ENCODE data around the gene IGSF9B.

Gene IGSF9B

GRCh38 chr11:133865466-133865865, 91.3 kb downstream of the IGSF9B start:
- Histone ChIP-seq H4K20me1 (ENCODE audit: insufficient read depth) (no peaks in the 10 kb centered on the region), H2AFZ (ENCODE audit: low read depth) (no peak overlapping the region), H3K4me2 (no peak overlapping the region), H3K36me3 (ENCODE audit: insufficient read depth) (no peaks in the 10 kb centered on the region), H3K27me3 (ENCODE audit: insufficient read depth, low read depth) (no peaks in the 10 kb centered on the region), H3K27ac (no peak overlapping the region), H3K4me3 (IDR thresholded peaks at IDR 0.05; ENCODE audit: insufficient read depth, low read depth, low read length) (no peak overlapping the region), H3K9ac (no peak overlapping the region), H3K4me1 (ENCODE audit: low read depth, poor library complexity, severe bottlenecking) (no peaks in the 10 kb centered on the region), H3K79me2 (ENCODE audit: insufficient read depth, low read depth) (no peaks in the 10 kb centered on the region)
- TF ChIP-seq CTCF (conservative IDR thresholded peaks at IDR 0.05; ENCODE audit: low read depth, low read length): no peak

GRCh38 chr11:133864756-133865155, 92.0 kb downstream of the IGSF9B start:
- no peaks in the 10 kb centered on the region for H3K4me1 ChIP-seq (ENCODE audit: low read depth, poor library complexity, severe bottlenecking)
- TF ChIP-seq CTCF (conservative IDR thresholded peaks at IDR 0.05; ENCODE audit: low read depth, low read length): no peak
- no peaks in the 10 kb centered on the region for H3K79me2 ChIP-seq (ENCODE audit: insufficient read depth, low read depth)
- H3K27me3 ChIP-seq (ENCODE audit: insufficient read depth, low read depth): no peaks in the 10 kb centered on the region
- H3K4me2 ChIP-seq: no peak overlapping the region
- no peak overlapping the region for H3K9ac ChIP-seq
- no peak overlapping the region for H3K4me3 ChIP-seq (IDR thresholded peaks at IDR 0.05; ENCODE audit: insufficient read depth, low read depth, low read length)
- H4K20me1 ChIP-seq (ENCODE audit: insufficient read depth): no peaks in the 10 kb centered on the region
- no peaks in the 10 kb centered on the region for H3K36me3 ChIP-seq (ENCODE audit: insufficient read depth)
- no peak overlapping the region for H3K27ac ChIP-seq
- no peak overlapping the region for H2AFZ ChIP-seq (ENCODE audit: low read depth)

GRCh38 chr11:133860151-133860550, 96.6 kb downstream of the IGSF9B start:
- no peak overlapping the region for H3K4me2 ChIP-seq
- H3K36me3 ChIP-seq (ENCODE audit: insufficient read depth): no peaks in the 10 kb centered on the region
- no peak overlapping the region for H3K4me3 ChIP-seq (IDR thresholded peaks at IDR 0.05; ENCODE audit: insufficient read depth, low read depth, low read length)
- no peak overlapping the region for H3K27ac ChIP-seq
- H3K4me1 ChIP-seq (ENCODE audit: low read depth, poor library complexity, severe bottlenecking): no peaks in the 10 kb centered on the region
- no peaks in the 10 kb centered on the region for H4K20me1 ChIP-seq (ENCODE audit: insufficient read depth)
- H3K9ac ChIP-seq: no peak overlapping the region
- no peaks in the 10 kb centered on the region for H3K27me3 ChIP-seq (ENCODE audit: insufficient read depth, low read depth)
- no peaks in the 10 kb centered on the region for H3K79me2 ChIP-seq (ENCODE audit: insufficient read depth, low read depth)
- no peak overlapping the region for H2AFZ ChIP-seq (ENCODE audit: low read depth)
- TF ChIP-seq CTCF (conservative IDR thresholded peaks at IDR 0.05; ENCODE audit: low read depth, low read length): no peak
